Kidney (tissue), 14 donors: ENCODE measurements around the gene NDST1. TPM values are rescaled to one million over a fixed set of nuclear protein-coding genes. Genes with fewer than 3 reads are reported as not detected.

ENCODE experiments used
- DNase-seq, 5 donors: peaks; one replicate each; pipeline ENCODE4 v3.0.0-alpha.2; 2013 to 2020
- FAIRE-seq: peaks from 2 replicates; lab custom pipeline; 2012; peaks lifted over from hg19 to GRCh38; lab: Jason Lieb, UNC
- H3K27ac ChIP-seq, 2 donors: one replicate each; pipeline ENCODE4 v1.7.0; 2013; ENCODE audit warnings: low read depth in 2 of 2, low read length in 2 of 2, inconsistent platforms in 1 of 2
- H3K27me3 ChIP-seq: one replicate; pipeline ENCODE4 v1.7.1; 2013; ENCODE audit warnings: low read length, inconsistent platforms; ENCODE audit not compliant: control insufficient read depth, insufficient read depth
- H3K36me3 ChIP-seq, 3 donors: one replicate each; pipeline versions ENCODE4 v1.7.0 to v1.7.1; 2013; ENCODE audit warnings: low read length in 3 of 3, control low read depth in 1 of 3, inconsistent platforms in 1 of 3; ENCODE audit not compliant: insufficient read depth in 3 of 3, control insufficient read depth in 2 of 3
- H3K4me1 ChIP-seq, 3 donors: one replicate each; pipeline versions ENCODE4 v1.7.0 to v1.7.1; 2013; ENCODE audit warnings: low read length in 3 of 3, inconsistent platforms in 1 of 3, low read depth in 1 of 3; ENCODE audit not compliant: control insufficient read depth in 2 of 3, insufficient read depth in 2 of 3
- H3K4me3 ChIP-seq, 3 donors: one replicate each; pipeline versions ENCODE4 v1.7.0 to v1.8.1; 2013; ENCODE audit warnings: low read length in 3 of 3, control low read depth in 1 of 3, inconsistent platforms in 1 of 3
- H3K9ac ChIP-seq, 3 donors: one replicate each; pipeline versions ENCODE4 v1.7.0 to v1.7.1; 2013; ENCODE audit warnings: low read length in 3 of 3, control low read depth in 1 of 3, inconsistent platforms in 1 of 3
- H3K9me3 ChIP-seq, 3 donors: one replicate each; pipeline versions ENCODE4 v1.7.0 to v1.7.1; 2013; ENCODE audit warnings: low read length in 3 of 3, control low read depth in 1 of 3, inconsistent platforms in 1 of 3; ENCODE audit not compliant: control insufficient read depth in 2 of 3, insufficient read depth in 1 of 3
- intact Hi-C: fragments of 100-400 bp; cut with DNase I; formaldehyde crosslinking; loops from one replicate; pipeline ENCODE4 v1.11.1; 2022
- polyA plus RNA-seq: library from polyadenylated mRNA; stranded (reverse); fragments of 350-450 nt; fragmentation: Illumina TruSeq; extraction: RNeasy Lipid Tissue Mini Kit (QIAGEN cat#74804); gene quantifications from one replicate; pipeline ENCODE4 v1.2.3, GENCODE V29; 2014; ENCODE audit warnings: low read depth, low replicate concordance; ENCODE audit not compliant: insufficient read depth
- total RNA-seq: library from RNA; stranded (reverse); fragmentation: NEBNext Ultra II Directional; extraction: Animal tissue kit (Norgen Biotek cat#: 25700); gene quantifications from one replicate; pipeline ENCODE4 v1.2.1, GENCODE V29; 2021
- TF ChIP-seq, protein P1 (sequence below): IDR thresholded peaks from 3 replicates; pipeline ENCODE4 v1.5.1; 2012; ENCODE audit warnings: mild to moderate bottlenecking, moderate library complexity, borderline replicate concordance; ENCODE audit not compliant: insufficient read depth; ENCODE audit errors: extremely low read depth
- donor health status: control.
- donor health status: control.
- donor health status: control.
- donor health status: control.
- donor health status: control.
- donor health status: DM: yes; HTN: yes; CAD: no.
- donor health status: Normal renal cell carcinoma (clear cell type).

The NDST1 gene
- total and polyA plus RNA-seq, 2 donors from 2014 or later, result 11.7 to 60.7 TPM

DNA sequence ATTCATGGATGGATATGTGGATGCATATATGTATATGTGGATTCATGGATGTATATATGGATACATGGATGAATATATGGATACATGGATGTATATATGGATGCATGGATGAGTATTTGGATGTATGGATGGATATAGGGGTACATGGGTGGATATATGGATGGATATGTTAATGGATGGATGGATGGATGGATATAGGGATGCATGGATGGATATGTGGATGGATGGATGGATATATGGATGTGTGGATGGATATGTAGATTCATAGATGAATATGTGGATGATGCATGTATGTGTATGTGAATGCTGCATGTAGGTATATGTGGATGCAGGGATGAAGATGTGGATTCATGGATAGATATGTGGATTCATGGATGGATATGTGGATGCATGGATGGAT lies 79.1 kb downstream of the NDST1 start:
- no peaks in the 10 kb centered on the region for H3K27me3 ChIP-seq
- H3K4me3 ChIP-seq, result no peak overlapping the region
- no peak overlapping the region for H3K9ac ChIP-seq
- DNase-seq (no peak), FAIRE-seq (no peak)
- H3K36me3 ChIP-seq, result no peaks in the 10 kb centered on the region
- H3K27ac ChIP-seq, result no peak overlapping the region
- peaks cover 2 to 19% (median 13%) of the 10 kb centered on the region in 3 donors for H3K4me1 ChIP-seq
- TF ChIP-seq, protein P1, sequence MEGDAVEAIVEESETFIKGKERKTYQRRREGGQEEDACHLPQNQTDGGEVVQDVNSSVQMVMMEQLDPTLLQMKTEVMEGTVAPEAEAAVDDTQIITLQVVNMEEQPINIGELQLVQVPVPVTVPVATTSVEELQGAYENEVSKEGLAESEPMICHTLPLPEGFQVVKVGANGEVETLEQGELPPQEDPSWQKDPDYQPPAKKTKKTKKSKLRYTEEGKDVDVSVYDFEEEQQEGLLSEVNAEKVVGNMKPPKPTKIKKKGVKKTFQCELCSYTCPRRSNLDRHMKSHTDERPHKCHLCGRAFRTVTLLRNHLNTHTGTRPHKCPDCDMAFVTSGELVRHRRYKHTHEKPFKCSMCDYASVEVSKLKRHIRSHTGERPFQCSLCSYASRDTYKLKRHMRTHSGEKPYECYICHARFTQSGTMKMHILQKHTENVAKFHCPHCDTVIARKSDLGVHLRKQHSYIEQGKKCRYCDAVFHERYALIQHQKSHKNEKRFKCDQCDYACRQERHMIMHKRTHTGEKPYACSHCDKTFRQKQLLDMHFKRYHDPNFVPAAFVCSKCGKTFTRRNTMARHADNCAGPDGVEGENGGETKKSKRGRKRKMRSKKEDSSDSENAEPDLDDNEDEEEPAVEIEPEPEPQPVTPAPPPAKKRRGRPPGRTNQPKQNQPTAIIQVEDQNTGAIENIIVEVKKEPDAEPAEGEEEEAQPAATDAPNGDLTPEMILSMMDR, result no peak
- intact Hi-C loops, result loop anchor here (10.0 kb wide), 1 partner anchor 68 kb away; no protein-coding TSS in a partner anchor
- no peaks in the 10 kb centered on the region for H3K9me3 ChIP-seq

DNA sequence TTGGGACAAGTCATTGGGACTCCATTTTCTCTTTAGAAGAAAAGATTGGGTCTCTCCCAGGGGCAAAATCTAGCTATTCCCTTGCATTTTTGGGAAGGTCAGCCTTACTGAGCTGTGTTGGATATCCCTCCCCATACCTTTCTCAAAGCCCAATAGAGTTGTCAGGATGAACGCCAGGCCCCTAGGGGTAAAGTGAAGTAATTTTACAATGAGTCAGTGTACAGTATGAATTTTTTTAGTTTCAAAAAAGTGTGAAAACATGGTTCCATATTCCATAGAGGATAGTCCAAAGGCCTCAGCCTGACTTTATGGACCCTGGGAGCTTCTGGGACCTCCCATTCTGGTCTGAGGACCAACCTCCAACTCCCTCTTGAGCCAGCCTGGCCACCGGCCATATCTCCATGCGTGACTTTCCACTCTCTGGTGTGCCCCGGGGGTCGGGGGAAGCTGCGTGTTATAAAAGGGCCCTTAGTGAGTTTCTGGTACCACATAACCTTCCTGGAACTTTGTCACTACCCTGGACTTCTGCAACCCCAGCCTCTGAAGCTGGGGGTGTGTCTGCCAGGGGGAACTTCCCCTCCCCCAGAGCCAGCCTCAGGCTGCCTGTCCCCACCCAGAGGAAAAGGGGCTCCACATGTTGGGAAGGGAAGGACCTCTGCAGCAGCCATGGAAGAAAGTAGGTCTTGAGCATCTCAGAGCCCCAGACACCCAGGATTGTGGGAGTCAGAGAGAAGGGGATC lies 80.1 kb downstream of the NDST1 start:
- Histone ChIP-seq H3K27me3 (no peaks in the 10 kb centered on the region), H3K27ac (no peak overlapping the region), H3K9me3 (no peaks in the 10 kb centered on the region), H3K9ac (no peak overlapping the region), H3K36me3 (no peaks in the 10 kb centered on the region), H3K4me3 (no peak overlapping the region), H3K4me1 (peaks cover 0 to 17% (median 11%) of the 10 kb centered on the region in 3 donors)
- FAIRE-seq, result no peak
- TF ChIP-seq, protein P1, result no peak
- intact Hi-C loops, result loop anchor here (10.0 kb wide), 1 partner anchor 67 kb away; no protein-coding TSS in a partner anchor
- no peak for DNase-seq

DNA sequence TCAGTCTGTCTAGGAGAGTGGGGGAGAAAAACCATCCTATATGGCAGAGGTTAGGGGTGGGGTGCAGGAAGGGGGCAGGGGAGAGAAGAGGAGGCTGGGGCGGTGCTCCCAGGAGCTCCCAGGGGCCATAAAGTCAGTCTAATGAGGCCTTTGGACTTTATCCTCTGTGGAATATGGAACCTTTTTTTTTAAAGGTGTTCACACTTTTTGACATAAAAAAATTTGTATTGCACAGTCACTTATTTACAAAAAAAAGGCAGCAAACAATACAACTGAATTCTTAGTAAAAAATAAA lies 80.6 kb downstream of the NDST1 start:
- Histone ChIP-seq H3K36me3 (no peaks in the 10 kb centered on the region), H3K4me3 (no peak overlapping the region), H3K9ac (no peak overlapping the region), H3K4me1 (peaks cover 0 to 17% (median 8%) of the 10 kb centered on the region in 3 donors), H3K27ac (no peak overlapping the region), H3K27me3 (no peaks in the 10 kb centered on the region), H3K9me3 (no peaks in the 10 kb centered on the region)
- FAIRE-seq (no peak), DNase-seq (no peak)
- TF ChIP-seq, protein P1, result no peak
- intact Hi-C loops, result loop anchor here (10.0 kb wide), 1 partner anchor 66 kb away; no protein-coding TSS in a partner anchor
